Embryonic facial prominence (tissue), 1 donor: Measurements from ENCODE around the gene UBE2I.
"Not testable (repeated sequence)": the region's sequence is repeated elsewhere in the genome, so short reads cannot be mapped to it uniquely, and the experiment has no call there.

Source experiments
- DNase-seq: peaks from one replicate; pipeline ENCODE4 v3.0.0-alpha.2; 2016; ENCODE audit errors: extremely low spot score

The UBE2I gene

GRCh38 chr16:1277617-1278282 is 31.7 kb upstream of the UBE2I start:
- no peak for DNase-seq

- DNase-seq = no peak
Measured at GRCh38 chr16:1278477-1278876, 31.0 kb upstream of the UBE2I start.

- no peak for DNase-seq
Measured at GRCh38 chr16:1279081-1279944, 30.1 kb upstream of the UBE2I start.

- no peak for DNase-seq
Measured at GRCh38 chr16:1279945-1280589, 29.4 kb upstream of the UBE2I start.

GRCh38 chr16:1280783-1281182 is 28.7 kb upstream of the UBE2I start:
- no peak for DNase-seq

- DNase-seq = no peak
Measured at GRCh38 chr16:1281517-1281916, 27.9 kb upstream of the UBE2I start.

GRCh38 chr16:1282324-1282973 is 27.0 kb upstream of the UBE2I start:
- no peak for DNase-seq

GRCh38 chr16:1283296-1283695 is 26.1 kb upstream of the UBE2I start:
- no peak for DNase-seq

GRCh38 chr16:1283996-1284616 is 25.3 kb upstream of the UBE2I start:
- DNase-seq = no peak

- DNase-seq = no peak
Measured at GRCh38 chr16:1285669-1286512, 23.5 kb upstream of the UBE2I start.

- no peak for DNase-seq
Measured at GRCh38 chr16:1286513-1287094, 22.8 kb upstream of the UBE2I start.

GRCh38 chr16:1287982-1288670 is 21.3 kb upstream of the UBE2I start:
- DNase-seq = no peak

GRCh38 chr16:1288813-1289476 is 20.5 kb upstream of the UBE2I start:
- no peak for DNase-seq

GRCh38 chr16:1289477-1289866 is 20.0 kb upstream of the UBE2I start:
- no peak for DNase-seq

- DNase-seq = no peak
Measured at GRCh38 chr16:1290063-1290501, 19.4 kb upstream of the UBE2I start.

GRCh38 chr16:1290860-1291575 is 18.4 kb upstream of the UBE2I start:
- no peak for DNase-seq

GRCh38 chr16:1291576-1291974 is 17.9 kb upstream of the UBE2I start:
- no peak for DNase-seq

- not testable (repeated sequence) for DNase-seq
Measured at GRCh38 chr16:1292208-1292607, 17.2 kb upstream of the UBE2I start.

- DNase-seq = not testable (repeated sequence)
Measured at GRCh38 chr16:1292808-1293207, 16.6 kb upstream of the UBE2I start.
